NOMO-1 treated with DMSO at 0.1 percent for 48 hours (cell line): ENCODE measurements around the gene E2F4.
A peak's percentile ranks its signal among the peaks of the same experiment; 100 is the strongest.

Source experiments
- DNase-seq: peaks from one replicate; lab custom pipeline; 2025; ENCODE audit not compliant: unreplicated experiment; lab: John Stamatoyannopoulos, UW

E2F4 gene

GRCh38 chr16:67157106-67157748, 34.7 kb upstream of the E2F4 start:
- no peak for DNase-seq

- no peak for DNase-seq
These were observed 33.9 kb upstream of the E2F4 start for GRCh38 chr16:67157892-67158635.

GRCh38 chr16:67158637-67159600, 33.0 kb upstream of the E2F4 start:
- DNase-seq: peak; percentile 63

- DNase-seq: no peak
These were observed 30.3 kb upstream of the E2F4 start for GRCh38 chr16:67161595-67162058.

- no peak for DNase-seq
These were observed 29.3 kb upstream of the E2F4 start for GRCh38 chr16:67162506-67163163.

- DNase-seq: no peak
These were observed 28.6 kb upstream of the E2F4 start for GRCh38 chr16:67163164-67163998.

- DNase-seq: no peak
These were observed 27.9 kb upstream of the E2F4 start for GRCh38 chr16:67163999-67164558.

GRCh38 chr16:67164599-67165061, 27.3 kb upstream of the E2F4 start, which contains the start of gene HSF4:
TSS of gene HSF4 (plus strand) at chr16:67164745. CDS start at chr16:67164812, 67 bp downstream.
- no peak for DNase-seq

GRCh38 chr16:67165121-67166078, 26.6 kb upstream of the E2F4 start:
- DNase-seq: no peak

- no peak for DNase-seq
These were observed 25.8 kb upstream of the E2F4 start for GRCh38 chr16:67166110-67166547.

GRCh38 chr16:67166598-67167168, 25.3 kb upstream of the E2F4 start:
- DNase-seq: no peak

- no peak for DNase-seq
These were observed 24.4 kb upstream of the E2F4 start for GRCh38 chr16:67167588-67167987.

- no peak for DNase-seq
These were observed 22.9 kb upstream of the E2F4 start for GRCh38 chr16:67169011-67169451.

GRCh38 chr16:67169642-67170167, 22.2 kb upstream of the E2F4 start:
- no peak for DNase-seq

- DNase-seq: no peak
These were observed 21.6 kb upstream of the E2F4 start, which contains the start of gene NOL3 for GRCh38 chr16:67170168-67170948. TSS of gene NOL3 (plus strand) at chr16:67170538.

- DNase-seq: no peak
These were observed 20.9 kb upstream of the E2F4 start for GRCh38 chr16:67170949-67171649.
